NCI-H2107 treated with DMSO at 0.1 percent for 48 hours (cell line): ENCODE results near the gene ZCCHC9.
"Not testable (repeated sequence)": the region's sequence is repeated elsewhere in the genome, so short reads cannot be mapped to it uniquely, and the experiment has no call there.

ENCODE experiments used
- DNase-seq: peaks from one replicate; lab custom pipeline; 2025; ENCODE audit not compliant: unreplicated experiment; lab: John Stamatoyannopoulos, UW

Gene ZCCHC9

GRCh38 chr5:81301271-81302015, at the start of gene ZCCHC9:
ZCCHC9 (plus strand) TSS chr5:81301587; CDS start chr5:81304758, 3,171 bp downstream.
- peak; percentile 30 for DNase-seq

GRCh38 chr5:81251922-81252321, 49.5 kb upstream of the ZCCHC9 start:
- DNase-seq: no peak

- DNase-seq: no peak
Measured at GRCh38 chr5:81252904-81253303, 48.5 kb upstream of the ZCCHC9 start.

- no peak for DNase-seq
Measured at GRCh38 chr5:81253875-81254274, 47.5 kb upstream of the ZCCHC9 start.

GRCh38 chr5:81254886-81255559, 46.4 kb upstream of the ZCCHC9 start:
- DNase-seq: no peak

- DNase-seq: no peak
Measured at GRCh38 chr5:81256766-81257165, 44.6 kb upstream of the ZCCHC9 start.

- DNase-seq: not testable (repeated sequence)
Measured at GRCh38 chr5:81262796-81263195, 38.6 kb upstream of the ZCCHC9 start.

- no peak for DNase-seq
Measured at GRCh38 chr5:81265101-81265500, 36.3 kb upstream of the ZCCHC9 start.

GRCh38 chr5:81268521-81269196, 32.7 kb upstream of the ZCCHC9 start:
- no peak for DNase-seq

- no peak for DNase-seq
Measured at GRCh38 chr5:81269751-81270393, 31.5 kb upstream of the ZCCHC9 start.

- peak; percentile 53 for DNase-seq
Measured at GRCh38 chr5:81270394-81271027, 30.9 kb upstream of the ZCCHC9 start.

- DNase-seq: no peak
Measured at GRCh38 chr5:81283976-81284375, 17.4 kb upstream of the ZCCHC9 start.

GRCh38 chr5:81286059-81286617, 15.2 kb upstream of the ZCCHC9 start:
- DNase-seq: no peak

GRCh38 chr5:81288021-81288433, 13.4 kb upstream of the ZCCHC9 start:
- no peak for DNase-seq

- no peak for DNase-seq
Measured at GRCh38 chr5:81290146-81290545, 11.2 kb upstream of the ZCCHC9 start.

- DNase-seq: no peak
Measured at GRCh38 chr5:81292130-81292529, 9.3 kb upstream of the ZCCHC9 start.

GRCh38 chr5:81294021-81294420, 7.4 kb upstream of the ZCCHC9 start:
- not testable (repeated sequence) for DNase-seq

GRCh38 chr5:81297531-81297930, 3.9 kb upstream of the ZCCHC9 start:
- DNase-seq: no peak

- DNase-seq: no peak
Measured at GRCh38 chr5:81300921-81301270, 491 bp upstream of the ZCCHC9 start.

GRCh38 chr5:81302596-81302995, 1.2 kb downstream of the ZCCHC9 start:
- DNase-seq: no peak

GRCh38 chr5:81303563-81303962, 2.2 kb downstream of the ZCCHC9 start:
- no peak for DNase-seq
